ENCODE data around the gene CDH12. TPM values are rescaled to one million over a fixed set of nuclear protein-coding genes. Genes with fewer than 3 reads are reported as not detected.

Gene CDH12
- total RNA-seq, 1 experiment from 2014 or later: not detected

DNA sequence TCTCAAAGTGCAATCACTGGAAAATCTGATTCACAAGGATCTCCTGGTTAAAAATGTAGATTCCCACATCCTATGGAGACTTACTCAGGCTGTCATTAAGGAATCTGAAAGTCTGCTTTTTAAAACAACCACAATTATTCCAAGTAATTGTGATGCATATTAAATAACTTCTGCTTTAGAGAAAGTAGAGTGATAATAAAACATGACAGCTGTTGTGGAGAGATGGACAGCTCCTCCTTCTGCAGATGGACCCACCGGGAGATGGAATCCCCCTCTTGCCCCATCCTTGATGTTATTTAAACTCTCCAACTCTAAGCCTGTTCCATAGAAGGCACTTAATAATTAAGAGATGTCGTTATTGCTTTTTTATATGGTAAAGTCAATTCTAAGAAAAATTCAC is 802.2 kb downstream of the CDH12 start:
- Mint-ChIP-seq H3K27me3 (ENCODE audit: low read depth) (no peaks in the 10 kb centered on the region), H3K27ac (no peak overlapping the region), H3K36me3 (ENCODE audit: insufficient read depth in 1 of 3, low read depth in 3 of 3) (no peaks in the 10 kb centered on the region), H3K9me3 (no peaks in the 10 kb centered on the region), H3K4me3 (no peak overlapping the region), H3K4me1 (peaks cover 13% of the 10 kb centered on the region in 2 experiments)
- Histone ChIP-seq H3K18ac (ENCODE audit: insufficient read length, low read depth, low read length) (no peak overlapping the region), H2BK20ac (ENCODE audit: low read depth, low read length, poor library complexity, severe bottlenecking) (no peak overlapping the region), H4K20me1 (ENCODE audit: control insufficient read depth, insufficient read depth, insufficient read length) (no peaks in the 10 kb centered on the region), H2BK5ac (ENCODE audit: insufficient read length, low read length) (no peak overlapping the region), H2BK12ac (ENCODE audit: insufficient read length, low read depth, low read length) (no peak overlapping the region), H3K4me1 (ENCODE audit: insufficient read depth, low read length) (no peaks in the 10 kb centered on the region), H3K56ac (ENCODE audit: insufficient read length, low read depth, low read length) (no peak overlapping the region), H2BK15ac (ENCODE audit: low read depth, low read length) (no peak overlapping the region), H2AK5ac (ENCODE audit: insufficient read length, low read length) (no peak overlapping the region), H3K9ac (ENCODE audit: extremely low read depth, insufficient read length, low read length) (no peak overlapping the region), H3K79me2 (ENCODE audit: insufficient read depth, low read length) (no peaks in the 10 kb centered on the region), H3T11ph (ENCODE audit: low read length) (no peak overlapping the region), H3K4ac (ENCODE audit: low read depth, low read length) (no peak overlapping the region), H3K79me1 (ENCODE audit: insufficient read depth, low read depth, low read length, poor library complexity, severe bottlenecking) (no peaks in the 10 kb centered on the region), H3K27ac (ENCODE audit: insufficient read length, low read depth, low read length) (no peak overlapping the region), H2AFZ (ENCODE audit: low read length) (no peak overlapping the region), H2BK120ac (ENCODE audit: low read depth, low read length, poor library complexity, severe bottlenecking) (no peak overlapping the region), H4K5ac (ENCODE audit: insufficient read length, low read depth, low read length) (no peak overlapping the region), H3K23me2 (ENCODE audit: insufficient read length, low read depth, low read length, poor library complexity, severe bottlenecking) (no peaks in the 10 kb centered on the region), H4K91ac (ENCODE audit: insufficient read length, low read depth, low read length) (no peak overlapping the region), H3K23ac (ENCODE audit: insufficient read length, low read depth, low read length) (no peak overlapping the region), H3K27me3 (ENCODE audit: insufficient read depth, low read length) (no peaks in the 10 kb centered on the region), H4K8ac (replicated peaks; ENCODE audit: insufficient read length, low read depth, low read length) (no peak overlapping the region), H3K4me2 (ENCODE audit: insufficient read depth, insufficient read length, low read length) (no peak overlapping the region), H3K9me3 (ENCODE audit: control insufficient read depth, low read depth, low read length) (no peaks in the 10 kb centered on the region), H3K14ac (ENCODE audit: insufficient read depth, low read length) (no peak overlapping the region)
- no CpG with 5 or more reads among the region's 2 CpGs for WGBS (ENCODE audit: extremely low coverage, insufficient read length, low lambda C conversion rate)
- DNase-seq: no peak
- TF ChIP-seq, protein P1, sequence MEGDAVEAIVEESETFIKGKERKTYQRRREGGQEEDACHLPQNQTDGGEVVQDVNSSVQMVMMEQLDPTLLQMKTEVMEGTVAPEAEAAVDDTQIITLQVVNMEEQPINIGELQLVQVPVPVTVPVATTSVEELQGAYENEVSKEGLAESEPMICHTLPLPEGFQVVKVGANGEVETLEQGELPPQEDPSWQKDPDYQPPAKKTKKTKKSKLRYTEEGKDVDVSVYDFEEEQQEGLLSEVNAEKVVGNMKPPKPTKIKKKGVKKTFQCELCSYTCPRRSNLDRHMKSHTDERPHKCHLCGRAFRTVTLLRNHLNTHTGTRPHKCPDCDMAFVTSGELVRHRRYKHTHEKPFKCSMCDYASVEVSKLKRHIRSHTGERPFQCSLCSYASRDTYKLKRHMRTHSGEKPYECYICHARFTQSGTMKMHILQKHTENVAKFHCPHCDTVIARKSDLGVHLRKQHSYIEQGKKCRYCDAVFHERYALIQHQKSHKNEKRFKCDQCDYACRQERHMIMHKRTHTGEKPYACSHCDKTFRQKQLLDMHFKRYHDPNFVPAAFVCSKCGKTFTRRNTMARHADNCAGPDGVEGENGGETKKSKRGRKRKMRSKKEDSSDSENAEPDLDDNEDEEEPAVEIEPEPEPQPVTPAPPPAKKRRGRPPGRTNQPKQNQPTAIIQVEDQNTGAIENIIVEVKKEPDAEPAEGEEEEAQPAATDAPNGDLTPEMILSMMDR (conservative IDR thresholded peaks at IDR 0.05): no peak
